ENCODE data around the gene KITLG.

DNA sequence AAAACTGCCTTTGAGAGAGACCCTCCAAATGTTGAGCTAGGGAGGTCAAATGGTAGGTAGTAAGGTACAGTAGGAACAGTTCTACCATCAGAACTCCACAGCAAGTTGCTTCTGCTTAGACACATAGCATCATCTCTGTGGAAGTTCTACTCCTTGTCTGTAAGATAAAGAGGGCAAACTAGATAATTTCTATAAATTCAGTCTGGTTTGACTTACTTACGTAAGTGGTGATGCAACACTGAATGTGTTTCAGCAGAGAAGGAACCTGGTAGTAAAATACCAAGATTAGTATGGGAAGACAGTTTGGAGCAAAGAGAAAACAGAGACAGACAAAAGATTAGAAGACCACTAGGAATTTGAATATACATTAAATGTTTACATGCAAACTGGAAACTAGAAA is 42.0 kb downstream of the KITLG start:
- no peak for TF ChIP-seq POLR2A (IDR thresholded peaks at IDR 0.05)
- TF ChIP-seq, protein P1, sequence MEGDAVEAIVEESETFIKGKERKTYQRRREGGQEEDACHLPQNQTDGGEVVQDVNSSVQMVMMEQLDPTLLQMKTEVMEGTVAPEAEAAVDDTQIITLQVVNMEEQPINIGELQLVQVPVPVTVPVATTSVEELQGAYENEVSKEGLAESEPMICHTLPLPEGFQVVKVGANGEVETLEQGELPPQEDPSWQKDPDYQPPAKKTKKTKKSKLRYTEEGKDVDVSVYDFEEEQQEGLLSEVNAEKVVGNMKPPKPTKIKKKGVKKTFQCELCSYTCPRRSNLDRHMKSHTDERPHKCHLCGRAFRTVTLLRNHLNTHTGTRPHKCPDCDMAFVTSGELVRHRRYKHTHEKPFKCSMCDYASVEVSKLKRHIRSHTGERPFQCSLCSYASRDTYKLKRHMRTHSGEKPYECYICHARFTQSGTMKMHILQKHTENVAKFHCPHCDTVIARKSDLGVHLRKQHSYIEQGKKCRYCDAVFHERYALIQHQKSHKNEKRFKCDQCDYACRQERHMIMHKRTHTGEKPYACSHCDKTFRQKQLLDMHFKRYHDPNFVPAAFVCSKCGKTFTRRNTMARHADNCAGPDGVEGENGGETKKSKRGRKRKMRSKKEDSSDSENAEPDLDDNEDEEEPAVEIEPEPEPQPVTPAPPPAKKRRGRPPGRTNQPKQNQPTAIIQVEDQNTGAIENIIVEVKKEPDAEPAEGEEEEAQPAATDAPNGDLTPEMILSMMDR (IDR thresholded peaks at IDR 0.05), result no peak

Measured in adrenal gland (tissue), 5 donors.